Naive thymus-derived CD8-positive, alpha-beta T cell (primary cell): ENCODE measurements around the gene IP6K1. TPM values are rescaled to one million over a fixed set of nuclear protein-coding genes. Genes with fewer than 3 reads are reported as not detected.
"Not testable (repeated sequence)": the region's sequence is repeated elsewhere in the genome, so short reads cannot be mapped to it uniquely, and the experiment has no call there.

Experiments used
- ATAC-seq, 2 donors: fragments of 150-1000 bp; cut with Tn5 transposase in 1 of 2; sonication (Bioruptor Pico), chemical (Tn5 transposase) in 1 of 2; 1 replicate in 1 of 2; 2 replicates in 1 of 2; pipeline ENCODE4 v1.10.0; 2021; ENCODE audit warnings: mild to moderate bottlenecking in 2 of 2, moderate library complexity in 2 of 2
- POLR2A ChIA-PET: fragments of 350-600 bp; sonication (Branson Sonifier 250); formaldehyde crosslinking; loops from one replicate; lab custom pipeline; 2021; ENCODE audit warnings: antibody characterized with exemption; lab: Charles Lee
- DNase-seq, 10 donors: peaks; one replicate each; pipeline versions ENCODE4 v3.0.0 to v3.0.0-alpha.2; 2020 to 2022
- H3K27ac Mint-ChIP-seq, 10 donors: one replicate each; pipeline ENCODE4 v1.8.0; 2020 to 2022; ENCODE audit warnings: mild to moderate bottlenecking in 10 of 10, mixed read lengths in 10 of 10, moderate library complexity in 4 of 10, inconsistent platforms in 1 of 10
- H3K27me3 Mint-ChIP-seq, 5 donors: one replicate each; pipeline ENCODE4 v1.8.0; 2021 to 2022; ENCODE audit warnings: mixed read lengths in 5 of 5
- H3K36me3 Mint-ChIP-seq, 3 donors: one replicate each; pipeline ENCODE4 v1.8.0; 2020 to 2022; ENCODE audit warnings: mixed read lengths in 3 of 3, mild to moderate bottlenecking in 2 of 3, inconsistent platforms in 1 of 3
- H3K4me1 Mint-ChIP-seq, 4 donors: one replicate each; pipeline ENCODE4 v1.8.0; 2021 to 2022; ENCODE audit warnings: mixed read lengths in 4 of 4
- H3K4me3 Mint-ChIP-seq, 10 donors: one replicate each; pipeline ENCODE4 v1.8.0; 2020 to 2022; ENCODE audit warnings: mild to moderate bottlenecking in 10 of 10, mixed read lengths in 10 of 10, moderate library complexity in 6 of 10, inconsistent platforms in 1 of 10
- H3K9me3 Mint-ChIP-seq, 9 donors: one replicate each; pipeline ENCODE4 v1.8.0; 2020 to 2022; ENCODE audit warnings: mixed read lengths in 9 of 9, mild to moderate bottlenecking in 3 of 9, inconsistent platforms in 1 of 9, moderate library complexity in 1 of 9
- polyA plus RNA-seq, 3 donors: library from polyadenylated mRNA; unstranded; fragments of 300-500 nt; fragmentation: Illumina TruSeq; gene quantifications; one replicate each; pipeline ENCODE4 v1.2.3, GENCODE V29; 2021
- total RNA-seq, 8 experiments: library from RNA in 2 of 8; stranded (reverse) in 2 of 8; gene quantifications; one replicate each; pipeline ENCODE4 v1.2.3 and lab custom pipeline; 2021 to 2026

The IP6K1 gene
- total and polyA plus RNA-seq, 5 experiments from 2014 or later = 11.7 to 53.4 (median 26.0) TPM

GRCh38 chr3:49702672-49703071 is 83.7 kb downstream of the IP6K1 start:
- peaks cover 3 to 7% (median 6%) of the 10 kb centered on the region in 4 donors for H3K4me1 Mint-ChIP-seq
- no peaks in the 10 kb centered on the region for H3K27me3 Mint-ChIP-seq
- H3K4me3 Mint-ChIP-seq = no peak overlapping the region
- POLR2A ChIA-PET = interaction anchor here (0.9 kb wide), 1 partner anchor 17 kb away, joined by 5 read pairs; the partner anchor contains the start of gene AMIGO3
- no peaks in the 10 kb centered on the region for H3K9me3 Mint-ChIP-seq
- no peak for ATAC-seq
- H3K27ac Mint-ChIP-seq = no peak overlapping the region
- no peak for DNase-seq
- H3K36me3 Mint-ChIP-seq = peaks cover 0 to 16% (median 0%) of the 10 kb centered on the region in 3 donors

DNA sequence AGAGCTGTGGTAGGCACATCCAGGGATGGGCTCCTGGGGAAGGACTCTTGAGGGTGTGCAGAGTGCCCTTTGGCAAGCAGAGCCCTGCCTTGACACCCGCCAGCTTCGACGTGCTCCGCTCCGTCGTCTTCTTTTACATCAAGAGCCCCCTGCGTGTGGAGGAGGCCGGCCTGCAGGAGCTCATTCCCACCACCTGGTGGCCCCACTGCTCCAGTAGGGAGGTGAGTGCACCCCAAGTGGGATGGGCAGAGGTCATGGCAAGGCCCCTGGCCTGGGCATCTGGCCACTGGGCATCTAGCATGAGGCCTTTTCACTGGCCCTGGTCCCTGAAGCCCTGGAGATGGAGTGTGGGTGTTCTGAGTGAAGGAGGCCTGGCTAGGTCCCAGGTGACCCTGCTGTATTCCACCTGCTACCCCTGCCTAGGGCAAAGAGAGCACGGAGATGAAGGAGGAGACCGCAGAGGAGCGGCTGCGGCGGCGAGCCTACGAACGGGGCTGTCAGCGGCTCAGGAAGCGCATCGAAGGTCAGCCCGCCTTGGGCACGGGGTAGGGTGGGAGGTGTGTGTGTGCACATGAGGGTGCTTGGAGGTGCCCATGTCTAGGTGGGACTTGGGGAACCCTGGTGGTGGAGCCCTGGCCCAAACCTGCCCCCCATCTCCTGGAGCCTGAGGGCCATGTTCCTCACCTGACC is 84.8 kb downstream of the IP6K1 start:
- Mint-ChIP-seq H3K9me3 (no peaks in the 10 kb centered on the region), H3K4me3 (no peak overlapping the region), H3K27ac (no peak overlapping the region), H3K4me1 (peaks cover 3 to 7% (median 6%) of the 10 kb centered on the region in 4 donors), H3K36me3 (peaks cover 0 to 11% (median 0%) of the 10 kb centered on the region in 3 donors), H3K27me3 (no peaks in the 10 kb centered on the region)
- ATAC-seq (no peak), DNase-seq (no peak)
- POLR2A ChIA-PET = interaction anchor here (0.9 to 1.2 kb wide), 2 partner anchors 11 to 18 kb away, joined by 4 to 5 read pairs; partner anchors contain the start of gene AMIGO3

DNA sequence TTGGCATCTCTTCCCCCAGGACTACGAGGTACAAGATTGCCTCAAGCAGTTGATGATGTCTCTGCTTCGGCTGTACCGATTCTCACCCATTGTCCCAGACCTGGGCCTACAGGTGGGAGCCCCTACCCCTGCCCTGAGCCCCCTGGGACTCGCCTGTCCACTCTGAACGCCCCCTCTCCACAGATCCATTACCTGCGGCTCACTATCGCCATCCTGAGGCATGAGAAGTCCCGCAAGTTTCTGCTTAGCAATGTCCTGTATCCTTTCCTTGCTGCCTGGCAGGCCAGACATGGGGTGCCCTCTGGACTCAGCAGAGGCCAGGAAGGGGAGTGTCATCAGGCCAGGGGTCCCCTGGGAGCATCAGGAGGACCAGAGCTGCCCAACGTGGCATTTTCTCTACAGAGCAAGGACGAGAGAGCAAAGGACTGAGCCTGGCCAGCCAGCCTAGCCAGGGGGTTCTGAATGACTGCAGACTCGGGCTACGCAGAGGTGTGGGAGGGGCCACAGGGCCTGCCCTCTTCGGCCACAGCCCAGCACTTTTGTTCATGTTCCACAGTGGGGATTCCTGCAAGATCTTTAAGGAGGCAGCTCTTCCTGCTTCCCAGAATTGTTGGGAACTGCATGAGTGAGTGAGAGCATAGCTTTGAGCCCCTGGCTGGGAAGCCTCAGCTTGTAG is 85.8 kb downstream of the IP6K1 start:
- Mint-ChIP-seq H3K36me3 (peaks cover 0 to 11% (median 0%) of the 10 kb centered on the region in 3 donors), H3K9me3 (no peaks in the 10 kb centered on the region), H3K27me3 (no peaks in the 10 kb centered on the region), H3K27ac (peak overlapping the region in 1 of 10 donors; percentile 76), H3K4me1 (peaks cover 3 to 7% (median 6%) of the 10 kb centered on the region in 4 donors), H3K4me3 (no peak overlapping the region)
- DNase-seq (no peak), ATAC-seq (no peak)
- POLR2A ChIA-PET = interaction anchor here (0.6 to 1.2 kb wide), 2 partner anchors 12 to 124 kb away, joined by 3 to 4 read pairs; no protein-coding TSS in a partner anchor

GRCh38 chr3:49700014-49700413 is 86.3 kb downstream of the IP6K1 start:
- no peak overlapping the region for H3K4me3 Mint-ChIP-seq
- H3K27me3 Mint-ChIP-seq = no peaks in the 10 kb centered on the region
- POLR2A ChIA-PET = no interaction called here
- H3K9me3 Mint-ChIP-seq = no peaks in the 10 kb centered on the region
- peaks cover 3 to 7% (median 6%) of the 10 kb centered on the region in 4 donors for H3K4me1 Mint-ChIP-seq
- H3K27ac Mint-ChIP-seq = peak overlapping the region in 2 of 10 donors; percentile 7 to 76
- ATAC-seq = no peak
- H3K36me3 Mint-ChIP-seq = peaks cover 0 to 11% (median 0%) of the 10 kb centered on the region in 3 donors
- no peak for DNase-seq

DNA sequence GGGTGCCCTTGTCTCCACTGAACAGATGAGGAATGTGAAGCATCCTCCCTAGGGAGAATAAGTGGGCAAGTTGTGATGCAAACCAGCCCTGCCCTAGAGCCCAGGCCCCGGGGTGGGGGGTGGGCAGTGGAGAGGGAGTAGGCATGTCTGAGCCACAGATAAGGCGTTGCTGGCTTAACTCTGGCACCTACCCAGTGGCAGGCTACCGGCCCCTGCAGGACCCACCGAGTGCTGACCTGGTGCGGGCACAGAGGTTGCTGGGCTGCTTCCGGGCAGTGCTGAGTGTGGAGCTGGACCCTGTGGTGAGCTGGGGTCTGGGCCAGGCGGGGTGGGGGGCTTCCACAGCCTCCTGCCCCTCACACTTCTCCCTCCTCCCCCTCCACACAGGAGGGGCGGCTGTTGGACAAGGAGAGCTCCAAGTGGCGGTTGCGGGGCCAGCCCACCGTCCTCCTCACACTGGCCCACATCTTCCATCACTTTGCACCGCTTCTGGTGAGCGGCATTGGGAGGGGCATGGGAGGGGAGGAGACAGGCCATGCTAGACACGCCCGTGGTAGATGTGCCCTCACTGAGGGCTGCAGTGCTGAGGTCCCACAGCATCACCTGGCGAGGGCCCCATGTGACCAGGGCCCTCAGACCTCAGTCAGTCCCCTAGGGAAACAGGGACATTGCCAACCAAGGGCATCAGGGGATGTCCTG is 86.9 kb downstream of the IP6K1 start:
- no peaks in the 10 kb centered on the region for H3K27me3 Mint-ChIP-seq

DNA sequence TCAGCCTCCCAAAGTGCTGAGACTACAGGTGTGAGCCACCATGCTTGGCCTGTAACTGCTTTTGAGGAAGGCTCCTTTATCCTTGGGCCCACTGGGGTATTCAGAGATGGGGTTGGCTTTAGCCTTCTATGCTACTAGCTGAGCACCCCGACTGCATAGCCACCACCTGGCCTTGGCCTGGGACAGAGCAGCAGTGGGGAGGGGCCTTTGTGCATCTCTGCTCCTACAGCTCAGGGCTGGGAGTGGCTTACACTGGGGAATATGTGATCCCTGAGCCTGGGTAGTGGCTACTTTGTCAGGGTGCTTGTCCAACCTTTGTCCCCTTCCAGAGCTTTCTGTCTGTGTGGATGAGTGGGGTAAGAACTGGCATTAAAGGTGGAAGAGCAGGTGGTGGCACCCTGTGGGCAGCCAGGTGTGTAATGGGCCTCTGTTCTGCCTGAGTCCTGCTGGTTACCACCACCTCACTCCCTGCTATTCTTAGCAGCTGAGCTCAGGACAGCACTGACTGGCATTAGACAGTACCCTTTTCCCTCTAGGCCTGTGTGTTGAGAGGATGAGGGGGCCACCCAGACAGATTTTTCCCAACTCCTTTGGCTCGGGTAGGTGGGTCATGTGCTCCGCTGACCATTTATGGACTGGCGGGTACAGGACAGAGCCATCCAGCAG is 90.9 kb downstream of the IP6K1 start:
- H3K9me3 Mint-ChIP-seq, DNase-seq, H3K4me3 Mint-ChIP-seq, H3K27me3 Mint-ChIP-seq, POLR2A ChIA-PET, ATAC-seq: not testable (repeated sequence)
- H3K27ac Mint-ChIP-seq = peak overlapping the region in 1 of 10 donors; percentile 38
- peaks cover 0 to 11% (median 0%) of the 10 kb centered on the region in 3 donors for H3K36me3 Mint-ChIP-seq
- peaks cover 8 to 21% (median 20%) of the 10 kb centered on the region in 4 donors for H3K4me1 Mint-ChIP-seq

More for the DNA sequence above, 86.9 kb downstream of the IP6K1 start:
- H3K4me3 Mint-ChIP-seq = no peak overlapping the region
- peaks cover 0 to 11% (median 0%) of the 10 kb centered on the region in 3 donors for H3K36me3 Mint-ChIP-seq
- peak overlapping the region in 1 of 10 donors; percentile 76 for H3K27ac Mint-ChIP-seq
- ATAC-seq (no peak), DNase-seq (no peak)
- POLR2A ChIA-PET = no interaction called here
- no peaks in the 10 kb centered on the region for H3K9me3 Mint-ChIP-seq
- H3K4me1 Mint-ChIP-seq = peaks cover 3 to 7% (median 6%) of the 10 kb centered on the region in 4 donors

- H3K27ac Mint-ChIP-seq, POLR2A ChIA-PET, H3K36me3 Mint-ChIP-seq, H3K9me3 Mint-ChIP-seq, H3K27me3 Mint-ChIP-seq, ATAC-seq, DNase-seq: not testable (repeated sequence)
- H3K4me1 Mint-ChIP-seq = peaks cover 13 to 30% (median 28%) of the 10 kb centered on the region in 4 donors
- peak overlapping the region in 1 of 10 donors; percentile 15 for H3K4me3 Mint-ChIP-seq
These were observed 91.8 kb downstream of the IP6K1 start for GRCh38 chr3:49694409-49695070.

DNA sequence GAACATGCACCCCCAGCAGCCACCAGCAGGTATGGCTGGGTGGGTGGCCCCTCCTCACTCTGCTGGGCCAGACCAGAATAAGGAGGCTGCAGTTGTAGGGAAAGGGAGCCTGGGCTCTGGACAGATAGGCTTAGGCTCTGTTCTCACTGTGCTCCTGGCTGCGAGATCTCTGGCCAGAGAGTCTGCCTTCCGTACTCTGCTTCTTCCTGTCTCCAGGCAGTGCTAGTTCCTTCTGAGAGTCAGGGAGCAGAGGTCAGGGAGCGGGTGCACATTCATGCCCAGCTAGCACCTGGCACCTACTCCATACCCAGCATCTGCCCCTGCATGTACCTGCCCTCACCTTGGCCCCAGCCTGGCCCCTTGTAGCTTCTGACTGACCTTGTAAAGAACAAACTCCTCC is 94.9 kb downstream of the IP6K1 start:
- H3K9me3 Mint-ChIP-seq, DNase-seq, H3K27me3 Mint-ChIP-seq, ATAC-seq, POLR2A ChIA-PET, H3K36me3 Mint-ChIP-seq: not testable (repeated sequence)
- H3K27ac Mint-ChIP-seq = peak overlapping the region in 3 of 10 donors; percentile 29 to 41 (median 34)
- peaks cover 17 to 48% (median 45%) of the 10 kb centered on the region in 4 donors for H3K4me1 Mint-ChIP-seq
- H3K4me3 Mint-ChIP-seq = peak overlapping the region in 6 of 10 donors; percentile 36 to 98 (median 96)

GRCh38 chr3:49690856-49691255 is 95.5 kb downstream of the IP6K1 start:
- H3K27me3 Mint-ChIP-seq, ATAC-seq, H3K36me3 Mint-ChIP-seq, POLR2A ChIA-PET, H3K9me3 Mint-ChIP-seq, DNase-seq: not testable (repeated sequence)
- H3K4me1 Mint-ChIP-seq = peaks cover 17 to 50% (median 47%) of the 10 kb centered on the region in 4 donors
- peak overlapping the region; percentile 92 to 98 (median 96) for H3K4me3 Mint-ChIP-seq
- H3K27ac Mint-ChIP-seq = peak overlapping the region in 7 of 10 donors; percentile 20 to 77 (median 41)

DNA sequence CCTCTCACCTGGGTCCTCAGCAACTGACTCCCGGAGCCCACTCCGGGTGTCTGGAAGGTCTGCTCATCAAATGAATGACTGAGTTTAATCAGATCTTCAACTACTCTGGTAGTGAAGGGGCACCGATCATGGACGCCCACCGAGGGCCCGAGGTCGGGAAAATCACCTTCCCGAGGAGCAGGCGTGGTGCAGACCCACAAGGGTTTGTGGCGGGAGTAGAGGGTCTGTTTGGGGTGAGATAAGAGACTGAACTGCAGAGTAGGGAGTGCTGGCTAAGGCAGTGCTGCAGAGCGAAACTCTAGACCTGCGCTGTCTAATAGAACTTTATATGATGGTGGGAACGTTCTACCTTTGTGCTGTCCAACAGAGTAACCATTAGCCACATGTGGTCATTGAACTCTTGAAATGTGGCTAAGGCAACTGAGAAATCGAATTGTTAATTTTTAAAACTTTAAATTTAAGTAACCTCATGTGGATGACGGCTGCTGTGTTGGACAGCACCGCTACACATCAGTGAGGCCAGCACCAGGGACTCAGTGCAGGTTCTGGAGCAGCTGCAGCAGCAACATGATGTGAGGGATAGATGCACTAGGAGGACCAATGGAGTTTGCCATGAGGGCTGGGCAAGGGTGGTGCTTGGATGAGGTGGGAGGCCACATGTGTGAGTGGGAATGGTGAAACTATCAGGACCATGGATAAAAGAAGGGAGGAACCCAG is 96.3 kb downstream of the IP6K1 start:
- Mint-ChIP-seq H3K4me1 (peaks cover 17 to 54% (median 47%) of the 10 kb centered on the region in 4 donors), H3K27ac (peak overlapping the region; percentile 33 to 99 (median 98)), H3K4me3 (peak overlapping the region; percentile 92 to 98 (median 96))
- ATAC-seq, H3K27me3 Mint-ChIP-seq, H3K9me3 Mint-ChIP-seq, H3K36me3 Mint-ChIP-seq: not testable (repeated sequence)
- POLR2A ChIA-PET = interaction anchor here (0.6 to 1.1 kb wide), 4 partner anchors 15 to 360 kb away, joined by 3 to 4 read pairs (median 3); no protein-coding TSS in a partner anchor
- DNase-seq = peak in 1 of 10 donors; percentile 10
